K562 (cell line): ENCODE data around the gene KRT16.

Experiments used
- ZSCAN29 ChIP-seq: fragments of 450-650 bp; IDR thresholded peaks from 2 replicates; pipeline ENCODE4 v1.6.1; 2017
- ZSCAN32 ChIP-seq: fragments of 450-650 bp; formaldehyde crosslinking; IDR thresholded peaks from 2 replicates; pipeline ENCODE4 v1.4.0; 2020; ENCODE audit warnings: mild to moderate bottlenecking, moderate library complexity

DNA sequence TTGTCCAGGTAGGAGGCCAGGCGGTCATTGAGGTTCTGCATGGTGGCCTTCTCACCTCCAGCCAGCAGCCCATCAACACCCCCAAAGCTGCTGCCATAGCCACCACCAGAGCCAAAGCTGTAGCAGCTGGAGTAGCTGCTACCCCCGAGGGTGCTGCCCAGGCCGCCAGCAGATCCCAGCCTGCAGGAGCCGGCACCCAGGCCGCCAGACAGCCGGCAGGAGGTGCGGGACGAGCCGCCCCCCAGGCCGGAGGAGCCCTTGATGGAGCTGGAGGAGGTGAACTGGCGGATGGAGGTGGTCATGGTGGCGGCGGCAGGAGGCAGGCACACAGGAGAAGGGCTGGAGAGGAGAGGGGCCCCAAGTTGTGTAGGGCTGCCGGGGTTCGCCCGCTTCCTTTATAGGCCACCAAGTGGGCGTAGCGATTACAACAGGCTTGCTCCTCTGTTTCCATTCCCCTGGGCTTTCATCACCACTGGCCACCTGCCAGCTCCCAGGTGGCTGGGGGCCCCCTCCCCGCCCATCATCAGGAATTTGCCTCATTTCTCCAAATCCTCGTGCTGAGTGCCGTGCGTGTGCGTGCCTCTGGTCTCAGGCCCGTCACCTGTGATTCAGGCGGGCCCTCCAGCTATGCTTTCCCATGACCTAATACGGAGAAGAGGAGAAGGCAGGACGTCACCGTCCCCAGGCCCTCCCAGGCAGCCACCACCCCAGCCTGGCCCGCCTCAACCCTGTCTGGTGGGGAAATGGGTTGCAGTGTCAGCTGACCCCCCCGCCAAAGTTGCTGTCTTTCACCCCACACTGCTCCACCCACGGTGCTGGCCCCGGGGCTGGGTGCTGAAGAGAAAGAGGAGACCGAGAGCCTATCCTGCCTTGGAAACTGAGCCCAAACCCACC is 11.9 kb upstream of the KRT16 start, which contains the start of gene KRT17:
- no peak for TF ChIP-seq ZSCAN29
- no peak for TF ChIP-seq ZSCAN32 (CRISPR knock-in tag)
